Activated CD8-positive, alpha-beta T cell treated with anti-CD3 and anti-CD28 coated beads for 36 hours (primary cell): Measurements from ENCODE around the gene CA10. TPM values are rescaled to one million over a fixed set of nuclear protein-coding genes. Genes with fewer than 3 reads are reported as not detected.

Source experiments
- ATAC-seq: fragments of 200-7000 bp; cut with Tn5 transposase; one replicate; pipeline ENCODE4 v1.10.0; 2021; ENCODE audit warnings: mild to moderate bottlenecking, moderate library complexity
- CTCF ChIA-PET: fragments of 350-600 bp; sonication (Branson Sonifier 250); formaldehyde crosslinking; loops from one replicate; lab custom pipeline; 2021; ENCODE audit warnings: antibody characterized with exemption; lab: Charles Lee
- POLR2A ChIA-PET: fragments of 350-600 bp; sonication (Branson Sonifier 250); formaldehyde crosslinking; loops from one replicate; lab custom pipeline; 2021; ENCODE audit warnings: antibody characterized with exemption; lab: Charles Lee
- DNase-seq: peaks from one replicate; pipeline ENCODE4 v3.0.0-alpha.2; 2020
- H3K27ac Mint-ChIP-seq: one replicate; pipeline ENCODE4 v1.8.0; 2021; ENCODE audit warnings: mild to moderate bottlenecking, mixed read lengths
- H3K27me3 Mint-ChIP-seq: one replicate; pipeline ENCODE4 v1.8.0; 2021; ENCODE audit warnings: mixed read lengths
- H3K36me3 Mint-ChIP-seq: one replicate; pipeline ENCODE4 v1.8.0; 2021; ENCODE audit warnings: low read depth, mixed read lengths
- H3K4me1 Mint-ChIP-seq: one replicate; pipeline ENCODE4 v1.8.0; 2021; ENCODE audit warnings: low read depth, mixed read lengths
- H3K4me3 Mint-ChIP-seq: one replicate; pipeline ENCODE4 v1.8.0; 2021; ENCODE audit warnings: mild to moderate bottlenecking, moderate library complexity, mixed read lengths
- H3K9me3 Mint-ChIP-seq: one replicate; pipeline ENCODE4 v1.8.0; 2021; ENCODE audit warnings: mixed read lengths
- CTCF ChIP-seq: fragments of 200-600 bp; IDR thresholded peaks from one replicate; pipeline ENCODE4 v1.8.0; 2022; ENCODE audit warnings: antibody characterized with exemption, mild to moderate bottlenecking
- intact Hi-C: fragments of 100-400 bp; cut with micrococcal nuclease; formaldehyde crosslinking; loops from one replicate; pipeline ENCODE4 v1.10.0; 2022
- total RNA-seq, 2 experiments: library from RNA; stranded (reverse); gene quantifications; one replicate each; pipeline ENCODE4 v1.2.3, GENCODE V29; 2021

The CA10 gene
- total RNA-seq, 2 experiments from 2014 or later, result not detected

GRCh38 chr17:51610155-51610554 is 548.4 kb downstream of the CA10 start:
- ATAC-seq (no peak), DNase-seq (no peak)
- no peaks in the 10 kb centered on the region for H3K27me3 Mint-ChIP-seq
- no peak for TF ChIP-seq CTCF
- ChIA-PET POLR2A (no interaction called here), CTCF (interaction anchor here (0.7 kb wide), 1 partner anchor 8 kb away, joined by 3 read pairs; no protein-coding TSS in a partner anchor)
- intact Hi-C loops, result no loop called here
- no peak overlapping the region for H3K4me3 Mint-ChIP-seq
- no peak overlapping the region for H3K27ac Mint-ChIP-seq
- no peaks in the 10 kb centered on the region for H3K4me1 Mint-ChIP-seq
- H3K9me3 Mint-ChIP-seq, result no peaks in the 10 kb centered on the region
- no peaks in the 10 kb centered on the region for H3K36me3 Mint-ChIP-seq

DNA sequence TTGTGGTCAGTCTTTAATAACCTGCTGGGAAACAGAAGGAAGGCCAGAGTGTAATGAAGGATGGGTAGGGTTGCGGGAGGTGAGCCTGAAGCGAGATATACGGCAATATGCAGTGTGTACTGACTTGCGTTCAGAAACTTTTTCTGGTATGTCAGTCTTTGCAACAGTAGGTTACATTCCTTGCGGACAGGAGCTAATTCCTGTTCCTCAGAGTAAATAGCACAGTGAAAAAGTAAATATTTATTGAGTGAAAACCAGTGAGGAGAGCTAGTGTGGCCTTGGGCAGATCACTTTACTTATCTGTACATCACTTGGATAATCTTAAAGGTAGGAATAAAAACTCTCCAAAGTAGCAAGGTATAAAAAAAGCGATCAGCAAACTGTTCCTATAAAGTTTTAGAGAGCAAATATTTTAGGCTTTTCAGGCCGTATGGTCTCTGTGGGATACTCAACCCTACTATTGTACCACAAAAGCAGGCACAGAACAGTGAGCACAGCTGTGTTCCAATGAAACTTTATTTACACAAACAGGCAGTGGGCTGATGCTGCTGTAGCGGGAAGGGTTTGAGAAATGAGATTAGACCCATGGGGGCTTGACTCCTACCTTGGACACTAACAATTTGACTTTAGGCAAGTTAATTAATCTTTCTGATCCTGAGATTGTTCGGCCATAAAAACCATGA is 550.1 kb downstream of the CA10 start:
- Mint-ChIP-seq H3K4me1 (no peaks in the 10 kb centered on the region), H3K36me3 (no peaks in the 10 kb centered on the region), H3K9me3 (no peaks in the 10 kb centered on the region), H3K4me3 (no peak overlapping the region), H3K27ac (no peak overlapping the region), H3K27me3 (no peaks in the 10 kb centered on the region)
- no peak for ATAC-seq
- TF ChIP-seq CTCF, result no peak
- intact Hi-C loops, result no loop called here
- ChIA-PET CTCF (no interaction called here), POLR2A (no interaction called here)
- no peak for DNase-seq

- Mint-ChIP-seq H3K4me3 (no peak overlapping the region), H3K27ac (no peak overlapping the region), H3K27me3 (no peaks in the 10 kb centered on the region), H3K4me1 (no peaks in the 10 kb centered on the region), H3K36me3 (no peaks in the 10 kb centered on the region), H3K9me3 (no peaks in the 10 kb centered on the region)
- DNase-seq (no peak), ATAC-seq (no peak)
- intact Hi-C loops, result no loop called here
- TF ChIP-seq CTCF, result no peak
- ChIA-PET CTCF (no interaction called here), POLR2A (no interaction called here)
Measured at GRCh38 chr17:51607512-51607911, 551.0 kb downstream of the CA10 start.

- intact Hi-C loops, result no loop called here
- TF ChIP-seq CTCF, result no peak
- no peaks in the 10 kb centered on the region for H3K9me3 Mint-ChIP-seq
- peaks cover 1% of the 10 kb centered on the region for H3K27me3 Mint-ChIP-seq
- no peak for DNase-seq
- H3K36me3 Mint-ChIP-seq, result no peaks in the 10 kb centered on the region
- POLR2A ChIA-PET, result no interaction called here
- H3K4me1 Mint-ChIP-seq, result no peaks in the 10 kb centered on the region
- H3K27ac Mint-ChIP-seq, result no peak overlapping the region
- H3K4me3 Mint-ChIP-seq, result no peak overlapping the region
- CTCF ChIA-PET, result no interaction called here
- no peak for ATAC-seq
Measured at GRCh38 chr17:51604299-51605020, 554.1 kb downstream of the CA10 start.

- ATAC-seq (no peak), DNase-seq (no peak)
- Mint-ChIP-seq H3K4me3 (no peak overlapping the region), H3K9me3 (no peaks in the 10 kb centered on the region), H3K27ac (no peak overlapping the region), H3K27me3 (peaks cover 6% of the 10 kb centered on the region), H3K36me3 (no peaks in the 10 kb centered on the region), H3K4me1 (no peaks in the 10 kb centered on the region)
- intact Hi-C loops, result no loop called here
- ChIA-PET CTCF (no interaction called here), POLR2A (no interaction called here)
- no peak for TF ChIP-seq CTCF
Measured at GRCh38 chr17:51601622-51602261, 556.8 kb downstream of the CA10 start.
